Muscle layer of colon (tissue), 2 donors: Measurements from ENCODE around the gene CCDC9B.

Experiments used
- H3K27ac ChIP-seq: one replicate; pipeline ENCODE4 v1.7.0; 2013; ENCODE audit warnings: low read depth, mild to moderate bottlenecking, low read length, moderate library complexity
- H3K27me3 ChIP-seq, 2 donors: one replicate each; pipeline ENCODE4 v1.7.0; 2013; ENCODE audit warnings: low read length in 2 of 2, mild to moderate bottlenecking in 2 of 2; ENCODE audit not compliant: insufficient read depth in 2 of 2, control insufficient read depth in 1 of 2
- H3K36me3 ChIP-seq: one replicate; pipeline ENCODE4 v1.7.0; 2013; ENCODE audit warnings: mild to moderate bottlenecking, low read length; ENCODE audit not compliant: insufficient read depth
- H3K4me1 ChIP-seq: one replicate; pipeline ENCODE4 v1.7.0; 2013; ENCODE audit warnings: mild to moderate bottlenecking, low read length; ENCODE audit not compliant: insufficient read depth
- H3K4me3 ChIP-seq, 2 donors: one replicate each; pipeline ENCODE4 v1.7.0; 2013; ENCODE audit warnings: low read length in 2 of 2, low read depth in 1 of 2, mild to moderate bottlenecking in 1 of 2, moderate library complexity in 1 of 2
- H3K9ac ChIP-seq: one replicate; pipeline ENCODE4 v1.7.0; 2013; ENCODE audit warnings: low read length
- H3K9me3 ChIP-seq: one replicate; pipeline ENCODE4 v1.7.0; 2013; ENCODE audit warnings: mild to moderate bottlenecking, low read length
- donor health status: abdominal sarcoma.
- donor health status: Adenocarcinoma of cecum.

CCDC9B gene

DNA sequence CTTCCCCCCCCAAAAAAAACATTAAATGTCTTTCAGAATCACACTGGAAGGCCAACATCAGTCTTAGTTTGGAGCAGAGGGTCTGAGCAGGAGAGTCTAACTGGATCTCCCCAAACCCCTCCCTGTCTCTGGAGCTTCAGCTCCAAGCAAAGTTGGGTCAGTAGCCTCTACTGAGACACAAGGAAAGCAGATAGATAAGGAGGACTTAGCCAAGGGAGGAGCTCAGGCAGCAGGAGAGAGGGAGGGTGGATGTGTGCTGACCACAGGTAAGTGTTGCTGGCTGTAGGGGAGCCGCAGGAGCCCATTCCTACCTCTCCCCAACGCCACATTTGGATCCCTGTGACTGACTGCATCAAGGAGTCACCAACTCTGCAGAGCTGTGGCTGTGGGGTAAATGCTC is 40.0 kb downstream of the CCDC9B start:
- Histone ChIP-seq H3K36me3 (no peaks in the 10 kb centered on the region), H3K4me1 (peaks cover 8% of the 10 kb centered on the region), H3K4me3 (no peak overlapping the region), H3K27ac (no peak overlapping the region), H3K27me3 (no peaks in the 10 kb centered on the region), H3K9ac (no peak overlapping the region), H3K9me3 (no peaks in the 10 kb centered on the region)

DNA sequence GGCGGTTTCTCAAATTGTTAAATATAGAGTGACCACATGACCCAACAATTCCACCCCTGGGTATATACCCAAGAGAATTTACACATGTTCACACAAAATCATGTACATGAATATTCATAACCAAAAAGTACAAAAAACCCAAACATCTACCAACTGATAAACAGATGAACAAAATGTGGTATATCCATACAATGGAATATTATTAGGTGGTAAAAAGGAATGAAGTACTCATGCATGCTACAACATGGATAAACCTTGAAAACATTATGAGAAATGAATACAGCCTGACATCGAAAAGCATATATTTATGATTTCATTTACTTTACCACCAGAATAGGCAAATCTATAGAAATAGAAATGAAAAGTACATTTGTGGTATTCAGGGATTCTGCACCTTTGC is 40.4 kb downstream of the CCDC9B start:
- Histone ChIP-seq H3K4me1 (peaks cover 12% of the 10 kb centered on the region), H3K9me3 (no peaks in the 10 kb centered on the region), H3K4me3 (no peak overlapping the region), H3K27ac (no peak overlapping the region), H3K27me3 (no peaks in the 10 kb centered on the region), H3K9ac (no peak overlapping the region), H3K36me3 (no peaks in the 10 kb centered on the region)

DNA sequence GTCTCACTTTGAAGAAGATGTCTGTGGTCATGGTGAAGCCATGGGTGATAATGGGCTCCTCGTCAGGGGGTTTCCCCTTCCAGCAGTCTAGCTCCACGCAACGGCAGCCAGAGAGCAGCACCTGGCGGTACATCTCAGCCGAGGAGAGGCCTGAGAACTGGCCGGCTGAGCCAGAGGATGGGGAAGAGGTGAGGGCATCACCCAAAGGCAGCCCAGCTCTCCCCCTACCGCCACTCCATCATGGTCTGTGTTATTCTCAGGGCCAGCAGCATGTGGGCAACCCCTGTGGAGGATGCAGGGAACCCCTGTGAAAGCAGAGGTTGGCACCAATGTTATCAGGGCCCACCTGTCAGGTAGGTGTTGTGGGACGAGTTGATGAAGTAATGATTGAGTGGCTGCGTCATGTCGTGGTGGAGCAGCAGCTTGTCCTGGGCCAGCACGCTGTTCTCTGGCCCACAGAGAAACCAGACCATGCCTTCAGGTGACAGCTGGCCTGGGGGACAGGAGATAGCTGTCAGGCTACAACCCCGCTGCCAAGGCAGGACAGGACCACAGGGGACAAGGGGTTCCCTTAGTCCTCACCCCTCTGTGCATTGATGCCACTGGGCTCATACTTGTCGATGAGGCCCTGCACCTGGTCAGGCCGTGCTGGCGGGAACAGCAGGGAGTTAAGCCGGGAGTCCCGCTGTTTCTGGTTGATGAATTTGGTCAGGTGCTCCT is 42.4 kb downstream of the CCDC9B start:
- Histone ChIP-seq H3K4me1 (peaks cover 12% of the 10 kb centered on the region), H3K27me3 (no peaks in the 10 kb centered on the region), H3K36me3 (no peaks in the 10 kb centered on the region), H3K27ac (no peak overlapping the region), H3K9me3 (no peaks in the 10 kb centered on the region), H3K4me3 (no peak overlapping the region), H3K9ac (no peak overlapping the region)

DNA sequence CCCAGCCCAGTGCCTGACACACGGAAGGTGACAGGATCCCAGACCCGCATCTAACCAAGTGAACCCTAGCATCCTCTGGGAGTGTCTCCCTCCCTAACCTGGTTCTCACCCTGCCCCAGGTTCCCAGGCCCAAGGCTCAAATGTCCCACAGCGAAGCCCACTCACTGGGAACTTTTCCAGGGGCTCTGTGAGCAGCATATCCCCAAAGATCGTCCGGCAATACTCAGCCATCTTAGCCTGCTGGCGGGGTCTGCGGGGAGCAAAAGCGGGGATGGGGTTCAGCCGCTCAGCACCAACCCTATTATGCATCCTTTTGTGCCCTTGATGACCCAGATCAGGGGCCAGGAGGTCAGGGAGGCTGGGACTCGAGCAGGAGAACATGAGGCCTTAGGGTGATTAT is 43.4 kb downstream of the CCDC9B start:
- H3K36me3 ChIP-seq, result no peaks in the 10 kb centered on the region
- no peak overlapping the region for H3K9ac ChIP-seq
- H3K27ac ChIP-seq, result no peak overlapping the region
- peaks cover 12% of the 10 kb centered on the region for H3K4me1 ChIP-seq
- no peaks in the 10 kb centered on the region for H3K9me3 ChIP-seq
- H3K27me3 ChIP-seq, result no peaks in the 10 kb centered on the region
- H3K4me3 ChIP-seq, result no peak overlapping the region

DNA sequence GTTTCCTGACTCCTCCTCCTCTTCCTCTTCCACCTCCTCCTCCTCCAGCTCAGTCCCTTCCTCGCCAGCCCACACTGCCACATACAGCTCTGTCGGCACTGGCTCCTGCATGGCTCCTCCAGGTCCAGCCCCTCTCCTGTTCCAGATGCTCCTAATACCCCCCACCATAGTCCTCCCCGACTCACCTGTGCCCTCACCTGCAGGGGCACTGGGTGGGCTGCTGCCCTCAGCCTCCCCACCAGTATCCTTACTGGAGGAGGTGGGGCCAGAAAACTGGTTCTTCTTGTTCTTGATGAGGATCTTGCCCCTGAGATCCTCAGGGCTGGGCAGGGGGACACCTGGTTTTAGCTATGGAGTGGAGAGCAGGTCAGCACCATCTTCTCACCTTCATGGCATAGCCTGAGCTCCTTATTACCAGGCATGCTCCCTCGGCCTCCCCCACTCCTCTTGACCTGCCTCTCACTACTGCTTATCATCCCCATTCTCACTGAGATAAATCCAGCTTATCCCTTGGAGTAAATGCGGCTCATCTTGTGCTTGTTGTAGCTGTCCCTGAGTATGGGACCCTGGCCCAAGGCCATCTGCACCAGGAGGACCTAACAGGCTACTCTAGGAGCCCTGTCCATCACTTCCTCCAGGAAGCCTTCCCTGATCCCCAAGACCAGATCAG is 44.0 kb downstream of the CCDC9B start:
- Histone ChIP-seq H3K9me3 (no peaks in the 10 kb centered on the region), H3K27ac (no peak overlapping the region), H3K4me1 (peaks cover 12% of the 10 kb centered on the region), H3K27me3 (no peaks in the 10 kb centered on the region), H3K4me3 (no peak overlapping the region), H3K36me3 (no peaks in the 10 kb centered on the region), H3K9ac (no peak overlapping the region)

DNA sequence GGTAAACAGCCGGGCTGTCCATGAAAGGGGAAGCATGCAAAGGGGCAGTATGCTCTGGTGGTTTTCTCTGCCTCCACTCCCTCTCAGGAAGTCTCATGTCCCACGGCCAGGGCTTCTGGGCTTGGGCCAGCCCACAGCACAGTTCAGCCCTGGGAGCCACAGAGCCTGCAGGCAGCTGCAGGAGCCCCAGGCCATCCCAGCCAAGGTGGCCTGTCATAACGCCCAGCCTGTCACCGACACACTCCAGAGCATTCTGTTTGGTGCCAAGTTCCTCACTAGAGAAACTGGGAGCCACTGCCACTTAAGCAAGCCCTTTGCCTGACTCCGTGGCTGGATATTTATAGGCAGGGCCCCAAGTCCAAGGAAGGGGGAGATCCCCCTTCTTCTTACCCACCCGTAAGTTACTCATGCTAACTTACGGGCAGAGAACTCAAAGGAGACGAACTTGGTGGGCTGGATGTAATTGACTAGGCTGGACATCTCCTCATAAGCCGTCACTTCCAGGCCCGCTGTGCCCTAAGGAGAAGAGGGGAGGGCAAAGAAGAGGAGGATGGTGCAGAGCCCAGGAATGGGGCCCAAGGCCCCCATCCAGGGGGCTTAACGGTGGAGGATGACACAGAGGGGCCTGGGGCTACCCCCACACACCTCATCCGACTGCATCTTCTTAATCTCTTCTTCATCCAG is 44.7 kb downstream of the CCDC9B start:
- no peak overlapping the region for H3K4me3 ChIP-seq
- peaks cover 12% of the 10 kb centered on the region for H3K4me1 ChIP-seq
- H3K27me3 ChIP-seq, result no peaks in the 10 kb centered on the region
- no peaks in the 10 kb centered on the region for H3K36me3 ChIP-seq
- no peak overlapping the region for H3K9ac ChIP-seq
- no peak overlapping the region for H3K27ac ChIP-seq
- H3K9me3 ChIP-seq, result no peaks in the 10 kb centered on the region

DNA sequence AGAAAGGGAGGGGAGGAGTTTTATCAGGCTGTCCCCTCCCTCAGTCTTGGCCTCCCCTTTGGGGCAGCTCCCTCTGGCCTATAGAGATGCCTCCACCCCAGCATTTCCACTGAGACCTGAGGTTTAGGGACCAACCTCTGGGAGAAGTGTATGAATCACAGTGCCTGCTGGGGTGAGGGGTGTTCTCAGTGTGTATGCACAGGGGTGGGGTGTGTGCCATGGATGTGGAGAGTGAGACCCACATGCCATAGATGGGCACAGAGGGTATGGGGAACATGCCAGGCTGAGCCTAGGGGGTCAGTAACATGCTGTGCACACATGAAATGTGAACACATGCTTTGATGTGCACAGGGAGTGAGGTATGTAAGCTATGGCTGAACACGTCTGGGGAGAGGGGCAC is 45.4 kb downstream of the CCDC9B start:
- no peak overlapping the region for H3K27ac ChIP-seq
- H3K9me3 ChIP-seq, result no peaks in the 10 kb centered on the region
- no peak overlapping the region for H3K4me3 ChIP-seq
- H3K4me1 ChIP-seq, result peaks cover 12% of the 10 kb centered on the region
- no peak overlapping the region for H3K9ac ChIP-seq
- no peaks in the 10 kb centered on the region for H3K36me3 ChIP-seq
- H3K27me3 ChIP-seq, result no peaks in the 10 kb centered on the region

DNA sequence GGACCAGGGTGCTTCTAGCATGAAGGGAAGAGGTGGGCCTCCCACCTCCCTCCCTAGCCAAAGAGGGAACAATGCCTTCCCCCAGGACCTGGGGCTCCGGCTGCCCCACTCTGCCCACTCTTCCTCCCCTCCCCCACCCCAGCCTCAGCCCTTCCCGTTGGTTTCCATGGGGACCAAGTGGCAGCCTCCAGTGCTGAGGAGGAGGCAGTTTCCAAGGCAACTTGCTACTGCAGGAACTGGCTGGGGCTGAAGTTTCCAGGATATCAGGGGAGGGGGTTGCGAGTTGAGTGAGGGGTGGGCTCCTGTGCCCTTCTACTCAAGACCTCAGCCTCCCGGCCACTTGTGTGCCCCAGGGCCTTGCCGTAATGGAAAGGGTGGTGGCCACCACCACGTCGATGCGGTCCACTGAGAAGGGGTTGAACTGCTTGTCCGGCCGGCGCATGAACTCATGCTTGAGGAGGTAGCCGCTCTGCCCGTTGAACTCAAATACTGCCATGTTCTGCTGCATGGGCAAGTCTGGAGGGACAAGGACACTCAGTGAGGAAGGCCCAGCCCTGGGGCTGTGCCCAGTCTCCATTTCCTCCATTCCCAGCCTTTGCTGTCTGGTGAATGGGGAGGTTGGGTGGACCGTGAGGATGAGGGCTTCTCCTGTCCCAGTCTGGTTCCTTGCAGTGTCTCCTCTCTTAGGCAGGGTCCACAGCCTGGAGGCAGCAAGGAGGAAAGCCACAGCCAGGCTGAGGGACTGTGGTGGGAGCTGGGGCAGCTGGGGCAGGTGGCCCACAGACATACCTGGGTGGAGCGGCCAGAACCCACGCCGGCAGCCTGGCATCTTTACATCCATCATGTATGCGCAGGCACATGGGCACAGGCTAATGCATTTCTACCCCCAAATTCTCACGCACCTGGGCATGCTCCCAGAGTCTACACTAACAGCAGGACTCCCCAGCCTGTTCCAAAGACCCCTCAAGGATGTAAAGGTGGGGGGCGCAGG is 46.5 kb downstream of the CCDC9B start:
- Histone ChIP-seq H3K4me3 (no peak overlapping the region), H3K27ac (no peak overlapping the region), H3K9ac (no peak overlapping the region), H3K9me3 (no peaks in the 10 kb centered on the region), H3K4me1 (peaks cover 12% of the 10 kb centered on the region), H3K36me3 (no peaks in the 10 kb centered on the region), H3K27me3 (no peaks in the 10 kb centered on the region)

DNA sequence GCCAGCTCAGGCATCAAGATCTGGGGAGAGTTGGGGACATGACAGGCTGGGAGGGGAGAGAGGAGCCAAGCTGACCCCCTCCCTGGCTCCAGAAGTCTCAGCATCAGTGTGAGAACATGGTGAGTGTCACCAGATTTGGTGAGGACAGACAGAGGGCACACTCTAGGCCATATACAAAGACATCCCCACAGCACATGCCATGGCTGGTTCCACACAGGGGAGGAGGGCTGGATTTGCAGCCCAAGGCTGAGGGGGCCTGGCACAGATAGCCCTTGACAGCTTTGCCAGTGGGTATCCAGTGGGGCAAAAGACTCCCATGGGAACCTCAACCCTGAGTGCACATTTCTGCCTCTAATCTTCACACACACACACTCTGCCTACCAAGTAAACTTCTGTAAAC is 47.7 kb downstream of the CCDC9B start:
- Histone ChIP-seq H3K27ac (no peak overlapping the region), H3K4me3 (no peak overlapping the region), H3K4me1 (peaks cover 12% of the 10 kb centered on the region), H3K9ac (no peak overlapping the region), H3K27me3 (no peaks in the 10 kb centered on the region), H3K9me3 (no peaks in the 10 kb centered on the region), H3K36me3 (no peaks in the 10 kb centered on the region)

DNA sequence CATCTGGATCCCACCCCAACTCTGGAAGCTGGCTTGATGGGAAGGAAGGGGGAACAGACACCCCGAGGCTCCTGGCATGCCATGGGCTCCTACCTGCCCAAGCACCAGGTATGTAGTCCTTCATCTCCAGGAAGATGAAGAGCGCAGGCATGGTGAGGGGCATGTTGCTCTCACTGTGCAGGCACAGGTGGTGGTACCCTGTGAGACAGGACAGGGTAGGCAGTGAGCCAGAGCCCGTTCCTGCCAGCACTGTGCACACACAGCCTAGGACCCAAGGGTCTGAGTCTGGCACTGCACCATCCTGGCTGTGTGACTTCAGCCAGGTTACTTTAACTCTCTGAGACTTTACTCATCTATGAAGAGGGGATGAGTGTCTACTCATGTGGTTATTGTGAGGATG is 48.5 kb downstream of the CCDC9B start:
- Histone ChIP-seq H3K36me3 (no peaks in the 10 kb centered on the region), H3K9me3 (no peaks in the 10 kb centered on the region), H3K4me1 (peaks cover 12% of the 10 kb centered on the region), H3K4me3 (no peak overlapping the region), H3K27me3 (no peaks in the 10 kb centered on the region), H3K27ac (no peak overlapping the region), H3K9ac (no peak overlapping the region)
